Type B pancreatic cell (in vitro differentiated cells): ENCODE measurements around the gene EPG5. TPM values are rescaled to one million over a fixed set of nuclear protein-coding genes. Genes with fewer than 3 reads are reported as not detected.
A peak's percentile ranks its signal among the peaks of the same experiment; 100 is the strongest.

Source experiments
- DNase-seq: peaks from one replicate; pipeline ENCODE4 v3.0.0; 2021; ENCODE audit warnings: mixed read lengths; ENCODE audit not compliant: unreplicated experiment; ENCODE audit errors: extremely low spot score
- H3K27ac Mint-ChIP-seq: 2 replicates; pipeline ENCODE4 v1.8.0; 2021; ENCODE audit warnings: mild to moderate bottlenecking, mixed read lengths
- H3K27me3 Mint-ChIP-seq: 2 replicates; pipeline ENCODE4 v1.8.0; 2021; ENCODE audit warnings: mixed read lengths
- H3K36me3 Mint-ChIP-seq: 2 replicates; pipeline ENCODE4 v1.8.0; 2021; ENCODE audit warnings: mixed read lengths
- H3K4me1 Mint-ChIP-seq: one replicate; pipeline ENCODE4 v1.8.0; 2021; ENCODE audit warnings: mixed read lengths; ENCODE audit not compliant: unreplicated experiment
- H3K4me3 Mint-ChIP-seq: 2 replicates; pipeline ENCODE4 v1.8.0; 2021; ENCODE audit warnings: mild to moderate bottlenecking, mixed read lengths
- H3K9me3 Mint-ChIP-seq: 2 replicates; pipeline ENCODE4 v1.8.0; 2021; ENCODE audit warnings: mixed read lengths
- CTCF ChIP-seq: fragments of 200-600 bp; sonication (generic); conservative IDR thresholded peaks from 2 replicates; pipeline ENCODE4 v1.5.0; 2021; ENCODE audit warnings: antibody characterized with exemption, mild to moderate bottlenecking
- total RNA-seq: library from RNA; stranded (reverse); gene quantifications from 2 replicates; pipeline ENCODE4 v1.2.1, GENCODE V29; 2021; ENCODE audit warnings: low replicate concordance

Gene EPG5
- total RNA-seq, 1 donor from 2014 or later, result 27.9 TPM

GRCh38 chr18:45876161-45876560 is 91.0 kb downstream of the EPG5 start:
- Mint-ChIP-seq H3K27ac (no peak overlapping the region), H3K27me3 (no peaks in the 10 kb centered on the region), H3K4me1 (peaks cover 4% of the 10 kb centered on the region), H3K4me3 (no peak overlapping the region), H3K36me3 (peaks cover 42% of the 10 kb centered on the region), H3K9me3 (no peaks in the 10 kb centered on the region)
- no peak for DNase-seq
- no peak for TF ChIP-seq CTCF

- Mint-ChIP-seq H3K36me3 (peaks cover 46% of the 10 kb centered on the region), H3K4me3 (no peak overlapping the region), H3K9me3 (no peaks in the 10 kb centered on the region)
These were observed 92.5 kb downstream of the EPG5 start for GRCh38 chr18:45874491-45875184.

GRCh38 chr18:45871431-45872084 is 95.6 kb downstream of the EPG5 start:
- Mint-ChIP-seq H3K4me3 (no peak overlapping the region), H3K27me3 (no peaks in the 10 kb centered on the region), H3K4me1 (peaks cover 4% of the 10 kb centered on the region), H3K27ac (no peak overlapping the region), H3K9me3 (no peaks in the 10 kb centered on the region), H3K36me3 (peaks cover 56% of the 10 kb centered on the region)
- TF ChIP-seq CTCF, result no peak
- no peak for DNase-seq

More at GRCh38 chr18:45874491-45875184, 92.5 kb downstream of the EPG5 start:
- TF ChIP-seq CTCF, result no peak
- H3K27me3 Mint-ChIP-seq, result no peaks in the 10 kb centered on the region
- no peak for DNase-seq
- H3K4me1 Mint-ChIP-seq, result peaks cover 4% of the 10 kb centered on the region
- H3K27ac Mint-ChIP-seq, result no peak overlapping the region

GRCh38 chr18:45870419-45870818 is 96.7 kb downstream of the EPG5 start:
- no peak for DNase-seq
- no peaks in the 10 kb centered on the region for H3K27me3 Mint-ChIP-seq
- TF ChIP-seq CTCF, result no peak
- peaks cover 4% of the 10 kb centered on the region for H3K4me1 Mint-ChIP-seq
- peak overlapping the region; percentile 66 for H3K27ac Mint-ChIP-seq
- H3K9me3 Mint-ChIP-seq, result no peaks in the 10 kb centered on the region
- peak overlapping the region; percentile 9 for H3K4me3 Mint-ChIP-seq
- peaks cover 60% of the 10 kb centered on the region for H3K36me3 Mint-ChIP-seq

GRCh38 chr18:45865466-45865865 is 101.7 kb downstream of the EPG5 start:
- no peak for DNase-seq
- H3K27ac Mint-ChIP-seq, result no peak overlapping the region
- H3K9me3 Mint-ChIP-seq, result no peaks in the 10 kb centered on the region
- peaks cover 66% of the 10 kb centered on the region for H3K36me3 Mint-ChIP-seq
- TF ChIP-seq CTCF, result no peak
- no peaks in the 10 kb centered on the region for H3K27me3 Mint-ChIP-seq
- no peak overlapping the region for H3K4me3 Mint-ChIP-seq
- H3K4me1 Mint-ChIP-seq, result no peaks in the 10 kb centered on the region
